SJSA1 (cell line): ENCODE data around the gene TPK1. TPM values are rescaled to one million over a fixed set of nuclear protein-coding genes. Genes with fewer than 3 reads are reported as not detected.
"Not testable (repeated sequence)": the region's sequence is repeated elsewhere in the genome, so short reads cannot be mapped to it uniquely, and the experiment has no call there.

Source experiments
- DNase-seq, 2 experiments: peaks; one replicate each; pipeline ENCODE4 v3.0.0-alpha.2; 2015 to 2020; ENCODE audit warnings: low spot score in 2 of 2, low read depth in 1 of 2
- H3K27ac ChIP-seq: fragments of 250-450 bp; sonication (Bioruptor Pico); 2 replicates; pipeline ENCODE4 v1.5.1; 2020; ENCODE audit warnings: mild to moderate bottlenecking, moderate library complexity
- H3K27me3 ChIP-seq: fragments of 250-450 bp; sonication (Bioruptor Pico); replicated peaks from 2 replicates; pipeline ENCODE4 v1.5.1; 2020; ENCODE audit warnings: mild to moderate bottlenecking, moderate library complexity
- H3K36me3 ChIP-seq: fragments of 250-450 bp; sonication (Bioruptor Pico); 2 replicates; pipeline ENCODE4 v1.5.1; 2020; ENCODE audit warnings: mild to moderate bottlenecking
- H3K4me1 ChIP-seq: fragments of 250-450 bp; sonication (Bioruptor Pico); replicated peaks from 2 replicates; pipeline ENCODE4 v1.6.1; 2021; ENCODE audit warnings: mild to moderate bottlenecking
- H3K4me3 ChIP-seq: fragments of 250-450 bp; sonication (Bioruptor Pico); 2 replicates; pipeline ENCODE4 v1.5.1; 2020; ENCODE audit warnings: mild to moderate bottlenecking
- H3K9me3 ChIP-seq: fragments of 250-450 bp; sonication (Bioruptor Pico); replicated peaks from 2 replicates; pipeline ENCODE4 v1.5.1; 2020; ENCODE audit warnings: mild to moderate bottlenecking
- total RNA-seq: library from RNA; depleted of rRNA; stranded (reverse); fragments of >200 nt; shearing (Covaris generic); gene quantifications from 2 replicates; pipeline ENCODE4 v1.2.3, GENCODE V29; 2014

The TPK1 gene
- total RNA-seq, 1 experiment from 2014 or later = 4.4 TPM

GRCh38 chr7:144459635-144460034 is 376.2 kb downstream of the TPK1 start:
- H3K4me3 ChIP-seq = no peak overlapping the region
- H3K27me3 ChIP-seq = no peaks in the 10 kb centered on the region
- no peaks in the 10 kb centered on the region for H3K9me3 ChIP-seq
- no peak for DNase-seq
- H3K4me1 ChIP-seq = no peaks in the 10 kb centered on the region
- H3K27ac ChIP-seq = no peak overlapping the region
- H3K36me3 ChIP-seq = no peaks in the 10 kb centered on the region

DNA sequence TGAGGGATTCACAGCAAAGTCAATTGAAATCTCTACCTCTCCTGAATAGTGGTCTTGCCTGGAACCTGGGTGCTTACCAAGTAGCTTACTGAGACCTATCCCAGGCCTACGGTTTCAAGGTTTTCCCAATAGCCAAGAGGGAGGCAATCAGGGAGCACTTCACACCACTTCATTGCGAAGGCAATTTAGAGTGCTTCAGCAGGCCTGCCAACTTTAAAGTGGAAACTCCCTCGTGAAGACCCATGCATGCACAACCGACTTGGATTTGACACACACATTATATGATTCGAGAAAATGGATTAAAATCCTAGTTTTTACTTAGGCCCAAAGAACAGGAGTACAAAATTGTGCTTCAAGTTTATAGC is 380.8 kb downstream of the TPK1 start:
- no peaks in the 10 kb centered on the region for H3K27me3 ChIP-seq
- no peaks in the 10 kb centered on the region for H3K4me1 ChIP-seq
- no peaks in the 10 kb centered on the region for H3K9me3 ChIP-seq
- no peak overlapping the region for H3K4me3 ChIP-seq
- H3K27ac ChIP-seq = no peak overlapping the region
- H3K36me3 ChIP-seq = no peaks in the 10 kb centered on the region
- DNase-seq = no peak

GRCh38 chr7:144454256-144455039 is 381.4 kb downstream of the TPK1 start:
- Histone ChIP-seq H3K27ac (no peak overlapping the region), H3K4me1 (no peaks in the 10 kb centered on the region), H3K9me3 (no peaks in the 10 kb centered on the region), H3K4me3 (no peak overlapping the region), H3K27me3 (no peaks in the 10 kb centered on the region), H3K36me3 (no peaks in the 10 kb centered on the region)
- no peak for DNase-seq

GRCh38 chr7:144452064-144452463 is 383.8 kb downstream of the TPK1 start:
- H3K4me3 ChIP-seq = no peak overlapping the region
- no peak overlapping the region for H3K27ac ChIP-seq
- no peaks in the 10 kb centered on the region for H3K36me3 ChIP-seq
- no peaks in the 10 kb centered on the region for H3K9me3 ChIP-seq
- no peaks in the 10 kb centered on the region for H3K4me1 ChIP-seq
- H3K27me3 ChIP-seq = no peaks in the 10 kb centered on the region
- DNase-seq = no peak

DNA sequence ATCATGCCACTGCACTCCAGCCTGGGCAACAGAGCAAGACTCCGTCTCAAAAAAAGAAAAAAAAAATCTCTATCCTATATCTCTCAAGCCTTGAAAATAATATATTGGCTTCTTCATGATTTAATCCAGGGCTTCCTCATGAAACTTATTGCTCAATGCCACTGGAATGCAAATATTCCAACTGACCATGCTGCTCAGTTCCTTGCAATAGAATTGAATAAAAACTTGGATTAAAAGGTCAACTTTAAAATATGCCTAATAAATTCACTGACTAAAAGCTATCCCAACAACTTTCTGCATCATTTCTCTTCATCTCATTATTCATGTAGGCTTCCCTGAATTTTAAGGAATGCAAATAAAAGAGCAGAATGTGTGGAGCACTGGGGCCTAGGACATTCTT is 390.3 kb downstream of the TPK1 start:
- Histone ChIP-seq H3K27me3 (no peaks in the 10 kb centered on the region), H3K9me3 (no peaks in the 10 kb centered on the region), H3K27ac (no peak overlapping the region), H3K36me3 (no peaks in the 10 kb centered on the region), H3K4me1 (no peaks in the 10 kb centered on the region), H3K4me3 (no peak overlapping the region)
- DNase-seq = no peak

GRCh38 chr7:144439717-144440205 is 396.1 kb downstream of the TPK1 start:
- H3K27ac ChIP-seq = no peak overlapping the region
- H3K9me3 ChIP-seq = no peaks in the 10 kb centered on the region
- H3K36me3 ChIP-seq = no peaks in the 10 kb centered on the region
- H3K4me3 ChIP-seq = no peak overlapping the region
- no peaks in the 10 kb centered on the region for H3K4me1 ChIP-seq
- no peak for DNase-seq
- no peaks in the 10 kb centered on the region for H3K27me3 ChIP-seq

GRCh38 chr7:144438759-144439158 is 397.1 kb downstream of the TPK1 start:
- Histone ChIP-seq H3K4me3 (no peak overlapping the region), H3K27me3 (no peaks in the 10 kb centered on the region), H3K9me3 (no peaks in the 10 kb centered on the region), H3K27ac (no peak overlapping the region), H3K36me3 (no peaks in the 10 kb centered on the region), H3K4me1 (no peaks in the 10 kb centered on the region)
- no peak for DNase-seq

DNA sequence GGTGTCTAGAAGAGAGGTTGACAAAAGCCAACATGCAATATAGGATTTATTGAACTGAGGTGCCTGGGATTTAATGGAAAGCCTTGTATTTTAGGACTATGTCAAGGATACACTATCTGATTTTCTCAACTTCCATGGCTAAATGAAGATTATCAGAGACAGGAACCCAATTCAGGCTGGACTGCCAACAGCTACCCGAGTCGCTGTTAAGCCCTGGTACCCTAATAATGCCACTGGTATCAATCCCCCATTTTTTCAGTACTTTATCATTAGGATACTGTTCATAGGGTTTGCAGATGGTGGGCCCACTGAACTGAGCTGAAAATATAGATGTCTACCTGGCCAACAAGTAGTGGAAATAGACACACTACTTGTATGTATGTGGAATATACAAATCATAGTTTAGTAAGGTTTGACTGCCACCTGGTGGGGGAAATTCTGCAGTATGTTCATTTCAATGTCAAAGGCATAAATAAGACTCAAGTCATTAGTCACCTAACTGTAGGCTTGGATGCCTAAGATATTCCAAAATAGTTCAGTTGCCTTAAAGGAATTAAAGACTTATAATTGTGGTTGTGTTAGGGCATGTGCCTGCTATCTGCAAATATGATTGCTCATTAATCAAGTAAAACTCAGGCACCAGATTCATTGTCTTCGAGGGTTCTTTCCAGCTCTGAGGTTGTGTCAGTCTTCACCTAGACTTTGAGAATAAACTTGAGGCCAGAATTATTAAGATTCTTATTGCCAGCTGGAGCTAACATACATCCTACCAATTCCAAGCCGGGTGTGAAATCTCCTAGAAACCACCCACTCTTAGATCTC is 398.3 kb downstream of the TPK1 start:
- Histone ChIP-seq H3K36me3 (no peaks in the 10 kb centered on the region), H3K27me3 (no peaks in the 10 kb centered on the region), H3K27ac (no peak overlapping the region), H3K9me3 (no peaks in the 10 kb centered on the region), H3K4me1 (no peaks in the 10 kb centered on the region), H3K4me3 (no peak overlapping the region)
- DNase-seq = peak in 1 of 2 experiments; percentile 18

GRCh38 chr7:144436500-144436899 is 399.4 kb downstream of the TPK1 start:
- H3K27ac ChIP-seq = no peak overlapping the region
- no peak for DNase-seq
- no peaks in the 10 kb centered on the region for H3K9me3 ChIP-seq
- H3K27me3 ChIP-seq = no peaks in the 10 kb centered on the region
- H3K4me3 ChIP-seq = no peak overlapping the region
- H3K4me1 ChIP-seq = no peaks in the 10 kb centered on the region
- no peaks in the 10 kb centered on the region for H3K36me3 ChIP-seq

- no peak for DNase-seq
- H3K36me3 ChIP-seq = no peaks in the 10 kb centered on the region
- no peaks in the 10 kb centered on the region for H3K27me3 ChIP-seq
Observed at GRCh38 chr7:144428431-144428830, 407.4 kb downstream of the TPK1 start.

GRCh38 chr7:144427539-144427938 is 408.3 kb downstream of the TPK1 start:
- H3K4me1 ChIP-seq, H3K4me3 ChIP-seq, H3K27me3 ChIP-seq, H3K9me3 ChIP-seq, H3K27ac ChIP-seq, H3K36me3 ChIP-seq, DNase-seq: not testable (repeated sequence)

More at GRCh38 chr7:144428431-144428830, 407.4 kb downstream of the TPK1 start:
- Histone ChIP-seq H3K27ac (no peak overlapping the region), H3K4me1 (no peaks in the 10 kb centered on the region), H3K4me3 (no peak overlapping the region), H3K9me3 (peaks cover 4% of the 10 kb centered on the region; the same call in 1 of the 2 replicates)

DNA sequence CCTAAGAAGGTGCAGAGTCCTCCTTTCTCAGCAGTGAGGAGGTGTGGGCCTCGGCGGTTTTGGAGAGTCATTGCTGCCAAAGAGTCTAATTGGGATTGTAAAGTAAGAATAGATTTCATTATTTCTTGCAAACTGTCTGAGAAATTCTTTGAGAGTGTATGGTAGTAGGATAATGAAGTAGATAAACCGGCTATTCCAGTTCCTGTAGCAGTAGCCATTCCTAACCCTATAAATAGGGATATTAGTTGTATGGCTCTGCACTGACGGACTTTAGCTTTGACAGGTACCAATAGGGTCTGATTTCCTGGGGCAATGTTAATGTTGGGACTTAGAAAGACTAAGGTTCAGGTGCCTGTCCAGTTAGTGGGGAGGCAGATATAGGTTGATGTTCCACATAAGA is 416.9 kb downstream of the TPK1 start:
- H3K27ac ChIP-seq, H3K9me3 ChIP-seq, H3K4me3 ChIP-seq, DNase-seq, H3K36me3 ChIP-seq, H3K27me3 ChIP-seq, H3K4me1 ChIP-seq: not testable (repeated sequence)

DNA sequence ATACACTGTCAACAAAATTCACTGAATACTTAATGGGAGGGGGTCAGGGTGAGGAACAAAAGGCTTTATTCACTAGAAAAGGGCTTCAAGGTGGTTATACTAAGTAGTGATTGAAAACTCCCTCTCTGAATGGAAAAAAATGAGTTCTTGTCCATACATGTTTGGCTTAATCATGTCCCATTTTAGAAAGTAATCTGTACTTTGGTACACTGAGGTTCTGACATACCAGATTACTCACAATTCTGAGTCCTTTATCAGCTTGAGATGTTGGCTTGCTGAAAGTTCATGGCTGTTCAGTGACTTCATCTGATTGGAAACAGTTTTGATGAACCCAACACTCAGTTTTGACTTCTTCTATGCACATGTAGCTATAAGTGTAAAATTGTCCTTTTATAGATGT is 419.5 kb downstream of the TPK1 start:
- Histone ChIP-seq H3K4me1 (no peaks in the 10 kb centered on the region), H3K9me3 (no peaks in the 10 kb centered on the region; the same call in 1 of the 2 replicates), H3K27me3 (no peaks in the 10 kb centered on the region), H3K27ac (no peak overlapping the region), H3K36me3 (no peaks in the 10 kb centered on the region), H3K4me3 (no peak overlapping the region)
- DNase-seq = no peak

- H3K9me3 ChIP-seq = no peaks in the 10 kb centered on the region; the same call in 1 of the 2 replicates
- DNase-seq = no peak
- no peak overlapping the region for H3K4me3 ChIP-seq
- H3K27ac ChIP-seq = no peak overlapping the region
- no peaks in the 10 kb centered on the region for H3K27me3 ChIP-seq
- no peaks in the 10 kb centered on the region for H3K4me1 ChIP-seq
- no peaks in the 10 kb centered on the region for H3K36me3 ChIP-seq
Observed at GRCh38 chr7:144415858-144416257, 420.0 kb downstream of the TPK1 start.
